NCI-H748 (cell line): ENCODE measurements around the gene CAPZB.

Experiments used
- DNase-seq: peaks from one replicate; lab custom pipeline; 2025; ENCODE audit not compliant: unreplicated experiment; lab: John Stamatoyannopoulos, UW

The CAPZB gene

DNA sequence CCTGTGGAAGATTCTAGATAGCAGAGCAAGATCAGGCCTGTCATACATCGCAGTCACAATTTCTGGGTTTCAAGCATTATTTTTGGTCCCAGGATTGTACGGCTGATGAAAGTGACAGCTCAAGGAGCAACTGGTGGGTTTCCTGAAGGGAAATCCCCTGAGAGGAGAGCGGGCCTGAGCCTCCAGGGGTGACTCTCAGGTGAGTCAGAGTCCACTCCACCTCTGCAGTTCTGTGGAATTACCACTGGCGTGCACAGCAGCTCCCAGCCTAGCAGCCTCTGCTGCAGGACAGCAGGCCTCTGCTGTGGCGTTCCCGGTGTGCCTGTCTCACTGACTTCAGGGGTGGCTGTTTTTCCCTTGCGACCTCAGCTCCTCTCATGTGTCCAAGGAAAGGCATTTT lies 148.8 kb downstream of the CAPZB start:
- no peak for DNase-seq

DNA sequence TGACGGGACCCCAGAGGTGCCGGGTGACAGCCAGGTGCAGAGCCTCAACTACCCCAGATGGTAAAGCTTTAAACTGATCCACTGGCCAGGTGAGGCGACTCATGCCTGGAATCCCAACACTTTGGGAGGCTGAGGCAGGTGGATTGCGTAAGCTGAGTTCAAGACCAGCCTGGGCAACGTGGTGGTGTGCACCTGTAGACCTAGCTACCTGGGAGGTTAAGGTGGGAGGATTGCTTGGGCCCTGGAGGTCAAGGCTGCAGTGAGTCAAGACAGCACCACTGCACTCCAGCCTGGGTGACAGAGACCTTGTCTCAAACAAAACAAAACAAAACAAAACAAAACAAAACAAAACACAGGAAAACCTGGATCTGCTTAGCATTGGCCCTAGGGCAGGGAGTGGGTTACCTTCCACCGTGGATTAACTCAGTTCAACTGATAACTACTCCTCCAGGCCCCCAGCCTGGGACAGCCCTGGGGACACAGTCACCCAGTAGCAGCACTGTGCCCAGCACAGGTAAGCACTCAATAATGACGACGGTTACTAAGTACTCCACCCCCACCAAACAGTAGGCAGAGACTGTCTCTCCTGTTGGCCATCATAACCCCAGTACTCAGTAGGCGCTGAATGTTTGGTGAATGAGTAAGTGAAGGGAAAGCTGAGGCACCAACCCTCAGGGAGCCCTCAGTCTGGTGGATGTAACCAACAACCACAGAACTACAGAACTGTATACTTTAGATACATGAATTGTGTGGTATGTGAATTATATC lies 151.6 kb downstream of the CAPZB start:
- no peak for DNase-seq

- DNase-seq: no peak
These were observed 152.5 kb downstream of the CAPZB start for GRCh38 chr1:19332832-19333231.

DNA sequence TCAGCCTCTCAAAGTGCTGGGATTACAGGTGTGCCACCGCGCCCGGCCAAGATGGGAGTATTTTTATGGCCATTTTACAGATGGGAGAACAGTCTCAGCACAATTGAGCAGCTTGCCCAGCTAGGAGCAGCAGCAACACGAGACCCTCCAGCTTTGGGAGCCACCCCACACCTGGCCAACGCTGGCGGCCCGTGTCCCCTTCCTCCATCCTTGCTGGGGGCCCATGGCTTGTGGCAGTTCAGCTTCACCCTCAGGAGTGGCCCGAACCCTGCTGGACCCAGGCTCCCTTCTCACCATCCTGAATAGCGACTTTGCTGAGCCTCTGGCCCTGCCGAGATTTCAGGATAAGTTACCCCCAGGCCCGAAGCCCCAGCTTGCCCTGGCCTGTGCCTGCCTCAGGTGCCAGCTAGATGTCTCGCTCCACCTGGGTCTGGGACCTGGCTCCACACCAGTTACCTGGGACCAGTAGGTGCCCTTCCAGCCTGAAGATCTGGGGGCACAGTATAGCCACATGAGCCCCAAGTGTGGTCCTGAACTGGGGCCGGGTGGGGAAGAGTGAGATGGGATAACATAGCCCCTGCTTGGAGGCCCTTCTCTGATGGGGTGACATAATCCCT lies 154.0 kb downstream of the CAPZB start:
- no peak for DNase-seq

GRCh38 chr1:19330449-19331135 lies 154.7 kb downstream of the CAPZB start:
- no peak for DNase-seq

DNA sequence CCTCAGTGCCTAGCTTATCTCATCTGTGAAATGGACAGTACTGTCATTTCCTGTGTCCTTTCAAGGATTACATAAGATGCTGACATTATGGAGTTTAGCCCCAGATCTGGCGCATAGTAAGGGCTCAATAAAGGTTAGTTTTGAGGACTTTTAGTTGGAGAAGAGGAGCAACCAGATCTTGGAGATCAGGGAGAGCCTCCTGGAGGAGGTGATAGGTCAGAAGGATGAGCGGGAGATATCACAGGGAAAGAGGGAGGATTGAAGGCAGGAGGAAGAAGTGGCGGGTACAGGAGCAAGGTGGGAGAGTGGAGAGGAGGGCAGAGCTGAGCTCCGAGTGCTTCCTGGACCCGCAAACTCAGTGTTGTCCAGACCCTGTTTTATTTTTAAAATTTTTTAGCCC lies 155.7 kb downstream of the CAPZB start:
- DNase-seq: no peak

GRCh38 chr1:19329188-19329587 lies 156.2 kb downstream of the CAPZB start:
- no peak for DNase-seq

GRCh38 chr1:19328486-19328885 lies 156.9 kb downstream of the CAPZB start:
- no peak for DNase-seq

- no peak for DNase-seq
These were observed 157.6 kb downstream of the CAPZB start for GRCh38 chr1:19327736-19328135.

GRCh38 chr1:19327301-19327700 lies 158.0 kb downstream of the CAPZB start:
- DNase-seq: no peak

- no peak for DNase-seq
These were observed 158.6 kb downstream of the CAPZB start for GRCh38 chr1:19326748-19327065.

- DNase-seq: no peak
These were observed 159.2 kb downstream of the CAPZB start for GRCh38 chr1:19325958-19326747.

GRCh38 chr1:19325368-19325957 lies 159.9 kb downstream of the CAPZB start:
- DNase-seq: no peak

DNA sequence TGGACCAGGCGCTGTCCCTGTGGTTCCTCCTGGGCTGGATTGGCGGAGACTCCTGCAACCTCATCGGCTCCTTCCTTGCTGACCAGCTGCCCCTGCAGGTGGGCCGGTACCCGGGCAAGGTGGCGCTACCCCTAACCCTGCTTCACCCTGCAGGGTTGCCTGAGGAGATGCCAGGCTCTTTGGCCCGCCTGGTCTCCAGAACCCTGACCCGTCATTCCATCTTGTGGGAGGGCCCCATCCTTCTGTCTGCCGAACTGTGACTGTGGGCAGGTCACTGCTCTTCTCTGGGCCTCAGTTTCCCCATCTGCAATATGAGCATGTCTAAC lies 160.7 kb downstream of the CAPZB start:
- no peak for DNase-seq

- DNase-seq: no peak
These were observed 161.2 kb downstream of the CAPZB start for GRCh38 chr1:19323987-19324664.

DNA sequence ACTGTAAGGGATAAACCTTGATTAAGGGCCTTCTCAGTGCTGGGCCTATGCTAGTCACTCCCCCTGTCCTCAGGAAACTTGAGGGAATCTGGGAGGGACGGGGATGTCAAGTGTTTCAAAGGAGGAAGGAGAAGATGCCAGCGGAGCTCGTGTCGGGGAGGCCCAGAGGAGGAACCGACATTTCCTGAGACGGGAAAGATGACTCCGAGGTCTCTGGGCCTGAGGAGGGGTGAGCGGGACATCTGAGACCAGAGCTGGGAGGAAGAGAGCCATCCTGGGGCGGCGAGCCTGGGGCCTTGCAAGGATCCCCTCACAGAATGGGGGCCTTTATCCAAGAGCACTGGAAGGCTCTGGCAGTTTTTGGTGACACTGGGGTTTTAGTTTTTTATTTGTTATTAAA lies 162.9 kb downstream of the CAPZB start:
- DNase-seq: no peak

GRCh38 chr1:19321071-19321470 lies 164.3 kb downstream of the CAPZB start:
- DNase-seq: no peak

- no peak for DNase-seq
These were observed 166.1 kb downstream of the CAPZB start for GRCh38 chr1:19319196-19319595.

DNA sequence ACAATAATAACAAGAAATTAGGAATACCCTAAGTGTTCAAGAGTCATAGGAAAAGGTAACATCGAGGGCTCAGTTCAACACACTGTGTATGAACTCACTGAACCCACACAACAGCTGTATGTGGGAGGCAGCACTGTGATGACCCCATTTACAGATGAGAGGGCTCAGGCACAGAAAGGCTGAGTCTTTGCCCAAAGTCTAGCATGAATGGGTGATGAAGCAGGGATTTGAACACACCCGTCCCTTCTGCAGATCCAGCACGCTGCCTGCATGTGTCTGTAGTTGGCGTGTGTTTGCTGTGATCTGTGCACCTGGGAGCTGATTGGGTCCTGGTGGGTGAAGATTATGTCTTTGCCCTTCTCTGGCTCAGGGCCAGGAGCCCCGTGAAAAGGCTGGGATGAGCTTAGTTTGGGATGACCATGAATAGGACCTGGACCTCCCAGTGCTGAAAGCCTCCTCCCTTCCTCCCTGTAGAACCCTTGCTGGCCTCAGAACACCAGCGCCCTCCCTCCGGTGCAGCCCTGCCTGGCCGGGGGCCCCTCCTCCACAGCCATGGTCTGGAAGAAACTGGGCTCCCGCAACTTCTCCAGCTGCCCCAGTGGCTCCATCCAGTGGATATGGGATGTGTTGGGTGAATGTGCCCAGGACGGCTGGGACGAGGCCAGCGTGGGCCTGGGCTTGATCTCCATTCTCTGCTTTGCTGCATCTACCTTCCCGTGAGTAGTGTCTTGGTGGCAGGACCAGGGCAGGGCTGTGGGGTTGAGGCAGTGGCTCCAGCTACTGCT lies 168.0 kb downstream of the CAPZB start:
- DNase-seq: no peak
